HCT116 (cell line): ENCODE results near the gene CDC42EP5. TPM values are rescaled to one million over a fixed set of nuclear protein-coding genes. Genes with fewer than 3 reads are reported as not detected.

Source experiments
- ATAC-seq: fragments of 200-7000 bp; cut with Tn5 transposase; 2 replicates; pipeline ENCODE4 v1.9.1; 2020; ENCODE audit warnings: mild to moderate bottlenecking, moderate library complexity
- BruUV-seq: library from RNA; stranded (reverse); fragments of 400-500 nt; replicated peaks from 2 replicates; lab custom pipeline; 2021; lab: Mats Ljungman, UMichigan
- CTCF ChIA-PET: fragments of 300-600 bp; sonication (Branson Sonifier 250); formaldehyde crosslinking; loops from one replicate; lab custom pipeline; 2021; ENCODE audit warnings: antibody characterized with exemption; lab: Charles Lee
- POLR2A ChIA-PET: fragments of 300-600, 350-600 bp; sonication (Branson Sonifier 250); formaldehyde crosslinking; loops from one replicate; lab custom pipeline; 2021; ENCODE audit warnings: antibody characterized with exemption; lab: Charles Lee
- RAD21 ChIA-PET, 2 experiments: fragments of 300-600 bp; sonication (Branson Sonifier 250); formaldehyde crosslinking; loops; one replicate each; lab custom pipeline; 2023; ENCODE audit warnings: low total read pairs in 2 of 2; ENCODE audit not compliant: uncharacterized antibody in 2 of 2, unreplicated experiment in 2 of 2, low non-redundant PET in 1 of 2; lab: Charles Lee
- DNase-seq: peaks from one replicate; pipeline ENCODE4 v3.0.0-alpha.2; 2010; ENCODE audit warnings: low read depth, low spot score
- H2AFZ ChIP-seq: fragments of 200-600 bp; shearing (Covaris generic), sonication (generic); 2 replicates; pipeline ENCODE4 v1.6.1; 2017; ENCODE audit warnings: low read depth, mixed run types, mixed read lengths, antibody characterized with exemption, low read length; ENCODE audit not compliant: poor library complexity, severe bottlenecking
- H3K27ac ChIP-seq: 2 replicates; pipeline ENCODE4 v1.5.1; 2012; ENCODE audit warnings: low read depth, low read length
- H3K27me3 ChIP-seq: fragments of 200-600 bp; sonication (generic); 2 replicates; pipeline ENCODE4 v1.6.1; 2016; ENCODE audit warnings: mixed run types, low read length, mixed read lengths; ENCODE audit not compliant: insufficient read depth
- H3K36me3 ChIP-seq, 2 experiments: fragments of 200-500 bp in 1 of 2; fragments of 200-600 bp in 1 of 2; sonication (Bioruptor generic) in 1 of 2; sonication (generic) in 1 of 2; 2 replicates each; pipeline versions ENCODE4 v1.5.1 to v1.6.1; 2014 to 2016; ENCODE audit warnings: low read length in 2 of 2, inconsistent platforms in 1 of 2, mixed read lengths in 1 of 2, mixed run types in 1 of 2; ENCODE audit not compliant: insufficient read depth in 2 of 2, control insufficient read depth in 1 of 2
- H3K4me1 ChIP-seq, 2 experiments: fragments of 200-600 bp in 1 of 2; sonication (generic) in 1 of 2; 2 replicates each; pipeline versions ENCODE4 v1.5.1 to v1.6.1; 2012 to 2017; ENCODE audit warnings: low read length in 2 of 2, inconsistent platforms in 1 of 2, mild to moderate bottlenecking in 1 of 2, mixed read lengths in 1 of 2, mixed run types in 1 of 2, moderate library complexity in 1 of 2; ENCODE audit not compliant: insufficient read depth in 2 of 2, control insufficient read depth in 1 of 2
- H3K4me2 ChIP-seq: fragments of 200-600 bp; sonication (generic); 2 replicates; pipeline ENCODE4 v1.6.1; 2017; ENCODE audit warnings: mixed run types, low read length, mixed read lengths
- H3K4me3 ChIP-seq, 2 experiments: fragments of 200-600 bp in 1 of 2; sonication (generic) in 1 of 2; replicated peaks in 1 of 2; 2 replicates each; pipeline ENCODE4 v1.5.1; 2011 to 2016; ENCODE audit warnings: low read length in 2 of 2, control low read depth in 1 of 2, low read depth in 1 of 2, mild to moderate bottlenecking in 1 of 2, mixed read lengths in 1 of 2, mixed run types in 1 of 2
- H3K79me2 ChIP-seq: fragments of 200-600 bp; sonication (generic); 2 replicates; pipeline ENCODE4 v1.6.1; 2017; ENCODE audit warnings: mild to moderate bottlenecking, mixed run types, low read length, moderate library complexity, mixed read lengths; ENCODE audit not compliant: insufficient read depth
- H3K9ac ChIP-seq: fragments of 200-600 bp; sonication (generic); 2 replicates; pipeline ENCODE4 v1.6.1; 2016; ENCODE audit warnings: low read length, mixed read lengths
- H3K9me2 ChIP-seq: fragments of 200-600 bp; sonication (generic), shearing (Covaris generic); 2 replicates; pipeline ENCODE4 v1.6.1; 2017; ENCODE audit warnings: mixed run types, mild to moderate bottlenecking, moderate library complexity; ENCODE audit not compliant: insufficient read depth
- H3K9me3 ChIP-seq, 2 experiments: fragments of 200-500 bp in 1 of 2; fragments of 200-600 bp in 1 of 2; sonication (Bioruptor generic) in 1 of 2; sonication (generic) in 1 of 2; 2 replicates each; pipeline ENCODE4 v1.6.1; 2014 to 2017; ENCODE audit warnings: low read length in 2 of 2, mixed read lengths in 2 of 2, inconsistent platforms in 1 of 2, low read depth in 1 of 2, mild to moderate bottlenecking in 1 of 2, mixed run types in 1 of 2, moderate library complexity in 1 of 2; ENCODE audit not compliant: control insufficient read depth in 1 of 2, insufficient read depth in 1 of 2
- H4K20me1 ChIP-seq: fragments of 200-600 bp; sonication (generic), shearing (Covaris generic); 2 replicates; pipeline ENCODE4 v1.6.1; 2017; ENCODE audit warnings: mixed run types, mild to moderate bottlenecking, moderate library complexity; ENCODE audit not compliant: insufficient read depth
- ATF3 ChIP-seq: IDR thresholded peaks from 2 replicates; pipeline ENCODE4 v1.6.1; 2012
- CBX3 ChIP-seq: IDR thresholded peaks from 2 replicates; pipeline ENCODE4 v1.6.1; 2012; ENCODE audit warnings: low read depth
- CEBPB ChIP-seq: IDR thresholded peaks from 2 replicates; pipeline ENCODE4 v1.6.1; 2012; ENCODE audit warnings: low read depth
- CTCF ChIP-seq, 3 experiments: fragments of 200-600 bp in 1 of 3; sonication (generic) in 1 of 3; IDR thresholded peaks in 2 of 3; conservative IDR thresholded peaks in 1 of 3; 2 replicates each; pipeline ENCODE4 v1.5.1; 2012 to 2017; ENCODE audit warnings: low read depth in 2 of 3, low read length in 2 of 3, antibody characterized with exemption in 1 of 3, borderline replicate concordance in 1 of 3, control low read depth in 1 of 3, mild to moderate bottlenecking in 1 of 3, mixed read lengths in 1 of 3, mixed run types in 1 of 3, moderate library complexity in 1 of 3; ENCODE audit not compliant: insufficient read depth in 1 of 3
- EGR1 ChIP-seq: IDR thresholded peaks from 2 replicates; pipeline ENCODE4 v1.6.1; 2012; ENCODE audit warnings: low read depth
- EZH2 ChIP-seq: fragments of 200-600 bp; sonication (generic); IDR thresholded peaks from 2 replicates; pipeline ENCODE4 v1.6.1; 2017; ENCODE audit warnings: antibody characterized with exemption, mixed run types
- EZH2phosphoT487 ChIP-seq: fragments of 200-600 bp; IDR thresholded peaks from 2 replicates; pipeline ENCODE4 v1.6.1; 2018; ENCODE audit warnings: antibody characterized with exemption, borderline replicate concordance
- JUND ChIP-seq: IDR thresholded peaks from 2 replicates; pipeline ENCODE4 v1.6.1; 2012
- MAX ChIP-seq: IDR thresholded peaks from 2 replicates; pipeline ENCODE4 v1.6.1; 2012
- POLR2A ChIP-seq: IDR thresholded peaks from 2 replicates; pipeline ENCODE4 v1.7.0; 2011; ENCODE audit warnings: borderline replicate concordance; ENCODE audit not compliant: insufficient read depth, insufficient read length; ENCODE audit errors: extremely low read depth
- POLR2AphosphoS5 ChIP-seq: IDR thresholded peaks from 2 replicates; pipeline ENCODE4 v1.6.1; 2011; ENCODE audit warnings: mild to moderate bottlenecking, low read depth, low read length, moderate library complexity
- RAD21 ChIP-seq: IDR thresholded peaks from 2 replicates; pipeline ENCODE4 v1.6.1; 2012; ENCODE audit warnings: low read depth, mild to moderate bottlenecking
- SIN3A ChIP-seq: IDR thresholded peaks from 2 replicates; pipeline ENCODE4 v1.6.1; 2012; ENCODE audit warnings: low read depth
- SP1 ChIP-seq: IDR thresholded peaks from 2 replicates; pipeline ENCODE4 v1.6.1; 2012; ENCODE audit warnings: low read depth
- SRF ChIP-seq: IDR thresholded peaks from 2 replicates; pipeline ENCODE4 v1.6.1; 2012; ENCODE audit warnings: low read depth
- TCF7L2 ChIP-seq: IDR thresholded peaks from 2 replicates; pipeline ENCODE4 v1.7.0; 2011; ENCODE audit warnings: borderline replicate concordance, inconsistent platforms; ENCODE audit not compliant: insufficient read depth, insufficient read length; ENCODE audit errors: extremely low read depth
- YY1 ChIP-seq: IDR thresholded peaks from 2 replicates; pipeline ENCODE4 v1.6.1; 2011; ENCODE audit warnings: low read length, low read depth, moderate library complexity, mild to moderate bottlenecking; ENCODE audit not compliant: insufficient replicate concordance; ENCODE audit errors: extremely low read depth
- ZBTB33 ChIP-seq: IDR thresholded peaks from 2 replicates; pipeline ENCODE4 v1.6.1; 2011; ENCODE audit warnings: mild to moderate bottlenecking, low read length, moderate library complexity; ENCODE audit not compliant: insufficient replicate concordance; ENCODE audit errors: extremely low read depth
- ZFX ChIP-seq: fragments of 450-650 bp; IDR thresholded peaks from 2 replicates; pipeline ENCODE4 v1.6.1; 2017
- intact Hi-C: fragments of 100-400 bp; cut with micrococcal nuclease; formaldehyde crosslinking; loops from 2 replicates; pipeline ENCODE4 v1.10.0; 2022
- total RNA-seq: library from RNA; stranded (reverse); gene quantifications from one replicate; pipeline ENCODE4 v1.2.1, GENCODE V29; 2021; ENCODE audit not compliant: unreplicated experiment

The CDC42EP5 gene
- total RNA-seq, 1 experiment from 2014 or later = 0.64 TPM

- TF ChIP-seq CEBPB (no peak), SRF (no peak)
- TF ChIP-seq, all 23 proteins: peak for 0
These were observed 23.4 kb downstream of the CDC42EP5 start (continued) for GRCh38 chr19:54449701-54450069.

- RAD21 ChIA-PET = interaction anchor here in 1 of 2 experiments (0.5 kb wide), 1 partner anchor 13 kb away, joined by 3 read pairs; no protein-coding TSS in a partner anchor
- BruUV-seq = no TSS peak
- peaks cover 79% of the 10 kb centered on the region for H3K79me2 ChIP-seq
- peak within 1 kb of the TSS; percentile 90 for H3K27ac ChIP-seq
- H3K4me3 ChIP-seq = peak within 1 kb of the TSS; percentile 64 to 97
- intact Hi-C loops = loop anchor here (1.0 kb wide), 1 partner anchor 14 kb away; the partner anchor contains the start of gene LENG9
- no peaks in the 10 kb centered on the region for H3K9me3 ChIP-seq
- DNase-seq = peak; percentile 97
- CTCF ChIA-PET = interaction anchor here (0.9 to 1.5 kb wide), 4 partner anchors 9 to 101 kb away, joined by 3 to 11 read pairs (median 9); partner anchors contain the start of gene LENG9
- peaks cover 7% of the 10 kb centered on the region; the same call in 1 of the 2 replicates for H4K20me1 ChIP-seq
- H3K9me2 ChIP-seq = no peaks in the 10 kb centered on the region
- peak within 1 kb of the TSS; percentile 89 for H3K4me2 ChIP-seq
- H3K36me3 ChIP-seq = peaks cover 31 to 41% of the 10 kb centered on the region in 2 experiments
- POLR2A ChIA-PET = interaction anchor here (1.0 to 2.2 kb wide), 10 partner anchors 10 to 248 kb away, joined by 3 to 17 read pairs (median 7); partner anchors contain the start of genes LENG9 and RPS9
- H3K4me1 ChIP-seq = peaks cover 12 to 25% of the 10 kb centered on the region in 2 experiments; a peak in 3 of 4 replicates
- H2AFZ ChIP-seq = no peak within 1 kb of the TSS
- H3K27me3 ChIP-seq = no peaks in the 10 kb centered on the region
- peak within 1 kb of the TSS; percentile 98 for H3K9ac ChIP-seq
- ATAC-seq = peak; percentile 93
- TF ChIP-seq EGR1 = peak; percentile 100
- no peak for TF ChIP-seq CTCF (IDR thresholded peaks at IDR 0.05 in 2 of 3, conservative IDR thresholded peaks at IDR 0.05 in 1 of 3; ENCODE audit: borderline replicate concordance in 1 of 3, insufficient read depth in 1 of 3, low read depth in 2 of 3, low read length in 2 of 3)
- peak; percentile 58 for TF ChIP-seq YY1
- no peak; the same call in 1 of the 2 replicates for TF ChIP-seq CBX3
- no peak for TF ChIP-seq EZH2phosphoT487
- TF ChIP-seq MAX = peak; percentile 80
- peak; percentile 64 for TF ChIP-seq ZBTB33
- no peak for TF ChIP-seq RAD21
- TF ChIP-seq CEBPB = no peak
- peak; percentile 95 for TF ChIP-seq SP1
- TF ChIP-seq ATF3 = no peak
- peak; percentile 96 for TF ChIP-seq POLR2AphosphoS5
- no peak for TF ChIP-seq JUND
- TF ChIP-seq TCF7L2 = no peak
- TF ChIP-seq ZFX = peak; percentile 96
- TF ChIP-seq SRF = peak; percentile 98
- peak; percentile 83 for TF ChIP-seq POLR2A
- peak; percentile 48; the same call in 1 of the 2 replicates for TF ChIP-seq SIN3A
- TF ChIP-seq EZH2 = no peak
These were observed 24.1 kb downstream of the CDC42EP5 start, which contains the start of gene LENG8 for GRCh38 chr19:54448774-54449700. Gene LENG8, plus strand, starts transcription at chr19:54449199. Its CDS starts 2,146 bp downstream, at chr19:54451345.
